Natural killer cell (primary cell): ENCODE measurements around the gene KMT5B. TPM values are rescaled to one million over a fixed set of nuclear protein-coding genes. Genes with fewer than 3 reads are reported as not detected.

Source experiments
- ATAC-seq, 3 donors: fragments of 150-1000 bp in 2 of 3; fragments of 200-7000 bp in 1 of 3; cut with Tn5 transposase; 1 replicate in 1 of 3; 2 replicates in 2 of 3; pipeline ENCODE4 v1.10.0; 2021; ENCODE audit warnings: mild to moderate bottlenecking in 2 of 3, moderate library complexity in 2 of 3
- DNase-seq, 2 donors: peaks; one replicate each; pipeline versions ENCODE4 v3.0.0 to v3.0.0-alpha.2; 2013 to 2021; ENCODE audit warnings: mixed read lengths in 1 of 2
- H3K27ac ChIP-seq: one replicate; pipeline ENCODE4 v1.5.1; 2013; ENCODE audit warnings: mild to moderate bottlenecking, low read length
- H3K27me3 ChIP-seq: one replicate; pipeline ENCODE4 v1.6.1; 2013; ENCODE audit warnings: low read length; ENCODE audit not compliant: control insufficient read depth, insufficient read depth
- H3K36me3 ChIP-seq: one replicate; pipeline ENCODE4 v1.6.1; 2013; ENCODE audit warnings: low read length; ENCODE audit not compliant: control insufficient read depth, insufficient read depth
- H3K4me1 ChIP-seq: one replicate; pipeline ENCODE4 v1.6.1; 2013; ENCODE audit warnings: low read length; ENCODE audit not compliant: control insufficient read depth, insufficient read depth
- H3K4me3 ChIP-seq: one replicate; pipeline ENCODE4 v1.5.1; 2013; ENCODE audit warnings: low read length
- H3K9me3 ChIP-seq: one replicate; pipeline ENCODE4 v1.6.1; 2013; ENCODE audit warnings: low read length; ENCODE audit not compliant: control insufficient read depth, insufficient read depth
- H3K27ac Mint-ChIP-seq, 2 donors: one replicate each; pipeline ENCODE4 v1.8.0; 2022; ENCODE audit warnings: mild to moderate bottlenecking in 2 of 2, mixed read lengths in 2 of 2, moderate library complexity in 1 of 2
- H3K27me3 Mint-ChIP-seq, 2 donors: one replicate each; pipeline ENCODE4 v1.8.0; 2022; ENCODE audit warnings: low read depth in 2 of 2, mixed read lengths in 2 of 2
- H3K36me3 Mint-ChIP-seq: one replicate; pipeline ENCODE4 v1.8.0; 2022; ENCODE audit warnings: mixed read lengths
- H3K4me1 Mint-ChIP-seq, 2 donors: one replicate each; pipeline ENCODE4 v1.8.0; 2022; ENCODE audit warnings: mixed read lengths in 2 of 2
- H3K4me3 Mint-ChIP-seq: one replicate; pipeline ENCODE4 v1.8.0; 2022; ENCODE audit warnings: mild to moderate bottlenecking, moderate library complexity, mixed read lengths
- H3K9me3 Mint-ChIP-seq, 2 donors: one replicate each; pipeline ENCODE4 v1.8.0; 2022; ENCODE audit warnings: mixed read lengths in 2 of 2
- WGBS: methylation state at CpG from one replicate; pipeline ENCODE4 v1.1.7; 2013; ENCODE audit warnings: missing lambda C conversion rate; ENCODE audit not compliant: insufficient coverage; 5-methylcytosine and 5-hydroxymethylcytosine counted together
- intact Hi-C: fragments of 100-400 bp; cut with micrococcal nuclease; formaldehyde crosslinking; loops from one replicate; pipeline ENCODE4 v1.14.2; 2022
- total RNA-seq, 4 donors: library from RNA; stranded (reverse); fragments of 120-200 nt in 1 of 4; gene quantifications; one replicate each; pipeline versions ENCODE4 v1.2.3 to v1.2.4, GENCODE V29; 2013 to 2022
- TF ChIP-seq, protein P1 (sequence below): fragments of 200-600 bp; IDR thresholded peaks from one replicate; pipeline ENCODE4 v1.8.0; 2022; ENCODE audit warnings: antibody characterized with exemption

The KMT5B gene
- total RNA-seq, 3 donors from 2014 or later (not counting 1 experiment from before 2014, with no cell fraction given), result 45.0 to 60.1 (median 55.6) TPM

DNA sequence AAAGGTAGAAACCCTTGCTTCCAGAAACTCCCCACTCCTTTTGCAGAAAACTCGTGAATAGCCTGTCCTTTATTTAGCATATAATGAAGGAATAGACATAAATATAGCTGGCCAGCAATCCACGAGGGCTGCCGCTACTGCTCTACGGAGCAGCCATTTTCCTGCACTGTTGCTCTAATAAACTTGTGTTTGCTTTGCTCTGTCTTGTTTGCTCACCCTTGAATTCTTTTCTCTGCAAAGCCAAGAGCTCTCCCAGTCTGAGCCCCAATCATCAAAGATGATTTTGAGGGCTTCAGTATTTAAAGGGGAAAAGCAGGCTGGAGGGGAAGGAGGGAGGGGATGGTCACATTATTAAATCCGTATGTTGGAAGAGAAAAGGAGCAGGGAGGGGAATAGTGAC lies 75.3 kb downstream of the KMT5B start:
- H3K4me3 ChIP-seq, result no peak overlapping the region
- TF ChIP-seq, protein P1, sequence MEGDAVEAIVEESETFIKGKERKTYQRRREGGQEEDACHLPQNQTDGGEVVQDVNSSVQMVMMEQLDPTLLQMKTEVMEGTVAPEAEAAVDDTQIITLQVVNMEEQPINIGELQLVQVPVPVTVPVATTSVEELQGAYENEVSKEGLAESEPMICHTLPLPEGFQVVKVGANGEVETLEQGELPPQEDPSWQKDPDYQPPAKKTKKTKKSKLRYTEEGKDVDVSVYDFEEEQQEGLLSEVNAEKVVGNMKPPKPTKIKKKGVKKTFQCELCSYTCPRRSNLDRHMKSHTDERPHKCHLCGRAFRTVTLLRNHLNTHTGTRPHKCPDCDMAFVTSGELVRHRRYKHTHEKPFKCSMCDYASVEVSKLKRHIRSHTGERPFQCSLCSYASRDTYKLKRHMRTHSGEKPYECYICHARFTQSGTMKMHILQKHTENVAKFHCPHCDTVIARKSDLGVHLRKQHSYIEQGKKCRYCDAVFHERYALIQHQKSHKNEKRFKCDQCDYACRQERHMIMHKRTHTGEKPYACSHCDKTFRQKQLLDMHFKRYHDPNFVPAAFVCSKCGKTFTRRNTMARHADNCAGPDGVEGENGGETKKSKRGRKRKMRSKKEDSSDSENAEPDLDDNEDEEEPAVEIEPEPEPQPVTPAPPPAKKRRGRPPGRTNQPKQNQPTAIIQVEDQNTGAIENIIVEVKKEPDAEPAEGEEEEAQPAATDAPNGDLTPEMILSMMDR, result no peak
- peaks cover 0 to 8% of the 10 kb centered on the region in 2 donors for H3K4me1 Mint-ChIP-seq
- H3K27ac ChIP-seq, result no peak overlapping the region
- H3K4me1 ChIP-seq, result peaks cover 17% of the 10 kb centered on the region
- H3K4me3 Mint-ChIP-seq, result no peak overlapping the region
- no peaks in the 10 kb centered on the region for H3K9me3 Mint-ChIP-seq
- DNase-seq (no peak), ATAC-seq (no peak)
- H3K27me3 Mint-ChIP-seq, result peaks cover 2 to 6% of the 10 kb centered on the region in 2 donors
- H3K36me3 ChIP-seq, result no peaks in the 10 kb centered on the region
- H3K36me3 Mint-ChIP-seq, result no peaks in the 10 kb centered on the region
- H3K27ac Mint-ChIP-seq, result no peak overlapping the region
- H3K9me3 ChIP-seq, result no peaks in the 10 kb centered on the region
- 99% methylated on average over 5 of the region's 5 CpGs for WGBS
- intact Hi-C loops, result no loop called here
- H3K27me3 ChIP-seq, result no peaks in the 10 kb centered on the region

DNA sequence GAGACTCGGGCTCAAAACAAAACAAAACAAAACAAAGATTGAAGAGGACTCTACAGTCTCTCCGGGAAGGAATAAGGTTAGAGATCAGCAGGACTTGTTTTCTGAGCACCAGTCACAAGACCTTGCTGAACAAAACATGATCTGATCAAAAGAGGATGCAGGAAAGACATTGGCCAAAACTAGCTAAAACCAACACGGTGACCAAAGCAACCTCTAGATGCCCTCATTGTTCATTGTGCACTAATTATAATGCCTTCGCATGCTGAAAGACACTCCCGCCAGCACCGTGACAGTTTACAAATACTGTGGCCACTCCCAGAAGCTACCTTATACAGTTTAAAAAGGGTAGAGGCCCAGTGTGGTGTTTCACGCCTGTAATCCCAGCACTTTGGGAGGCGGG lies 76.2 kb downstream of the KMT5B start:
- no peaks in the 10 kb centered on the region for H3K9me3 ChIP-seq
- Mint-ChIP-seq H3K4me3 (no peak overlapping the region), H3K27me3 (peaks cover 2 to 6% of the 10 kb centered on the region in 2 donors), H3K27ac (no peak overlapping the region), H3K4me1 (no peaks in the 10 kb centered on the region), H3K36me3 (no peaks in the 10 kb centered on the region), H3K9me3 (no peaks in the 10 kb centered on the region)
- WGBS, result 90% methylated on average over 8 of the region's 8 CpGs
- DNase-seq, result no peak
- H3K27ac ChIP-seq, result no peak overlapping the region
- peaks cover 8% of the 10 kb centered on the region for H3K4me1 ChIP-seq
- intact Hi-C loops, result no loop called here
- no peaks in the 10 kb centered on the region for H3K36me3 ChIP-seq
- ATAC-seq, result no peak
- H3K27me3 ChIP-seq, result no peaks in the 10 kb centered on the region
- TF ChIP-seq, protein P1, result no peak
- no peak overlapping the region for H3K4me3 ChIP-seq

DNA sequence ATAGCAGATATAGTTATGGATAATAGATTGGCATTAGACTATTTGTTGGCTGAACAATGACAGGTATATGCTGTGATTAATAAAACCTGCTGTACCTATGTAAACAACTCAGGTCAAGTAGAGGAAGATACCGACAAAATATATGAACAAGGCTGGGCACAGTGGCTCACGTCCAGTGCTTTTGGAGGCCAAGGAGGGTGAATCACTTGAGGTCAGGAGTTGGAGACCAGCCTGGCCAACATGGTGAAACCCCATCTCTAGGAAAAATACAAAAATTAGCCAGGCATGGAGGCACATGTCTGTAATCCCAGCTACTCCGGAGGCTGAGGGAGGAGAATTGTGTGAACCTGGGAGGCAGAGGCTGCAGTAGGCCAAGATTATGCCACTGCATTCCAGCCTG lies 77.9 kb downstream of the KMT5B start:
- no peaks in the 10 kb centered on the region for H3K4me1 Mint-ChIP-seq
- peaks cover 2 to 6% of the 10 kb centered on the region in 2 donors for H3K27me3 Mint-ChIP-seq
- WGBS, result 87% methylated on average over 3 of the region's 3 CpGs
- H3K27ac Mint-ChIP-seq, result no peak overlapping the region
- Histone ChIP-seq H3K27me3 (no peaks in the 10 kb centered on the region), H3K4me3 (no peak overlapping the region), H3K9me3 (no peaks in the 10 kb centered on the region), H3K36me3 (no peaks in the 10 kb centered on the region), H3K4me1 (no peaks in the 10 kb centered on the region), H3K27ac (no peak overlapping the region)
- intact Hi-C loops, result no loop called here
- TF ChIP-seq, protein P1, result no peak
- H3K36me3 Mint-ChIP-seq, result no peaks in the 10 kb centered on the region
- ATAC-seq (no peak), DNase-seq (no peak)
- no peaks in the 10 kb centered on the region for H3K9me3 Mint-ChIP-seq
- H3K4me3 Mint-ChIP-seq, result no peak overlapping the region

DNA sequence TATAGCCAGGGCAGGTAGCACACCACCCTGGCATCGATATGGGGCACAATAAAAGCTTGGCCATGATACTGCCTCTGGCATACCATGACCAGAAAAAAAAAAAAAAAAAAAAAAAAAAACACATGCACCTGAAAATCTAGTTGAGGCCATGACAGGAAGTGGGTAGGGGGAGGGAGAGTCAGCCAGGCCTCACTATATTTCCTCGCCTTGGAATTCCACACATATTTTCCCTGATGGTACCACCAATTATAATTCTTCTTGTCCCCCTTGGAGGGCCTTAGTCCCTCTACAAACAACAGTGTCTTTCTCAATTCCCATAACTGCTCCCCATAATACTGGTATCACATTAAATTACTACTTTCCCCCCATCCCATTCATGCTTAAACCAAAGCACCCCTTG lies 79.3 kb downstream of the KMT5B start:
- H3K27me3 Mint-ChIP-seq, result peaks cover 14 to 19% of the 10 kb centered on the region in 2 donors
- intact Hi-C loops, result no loop called here
- H3K36me3 ChIP-seq, result no peaks in the 10 kb centered on the region
- no peak overlapping the region for H3K4me3 ChIP-seq
- no peaks in the 10 kb centered on the region for H3K4me1 ChIP-seq
- no peak for DNase-seq
- peaks cover 3% of the 10 kb centered on the region for H3K27me3 ChIP-seq
- H3K36me3 Mint-ChIP-seq, result no peaks in the 10 kb centered on the region
- TF ChIP-seq, protein P1, result no peak
- no peaks in the 10 kb centered on the region for H3K9me3 ChIP-seq
- H3K9me3 Mint-ChIP-seq, result no peaks in the 10 kb centered on the region
- ATAC-seq, result no peak
- H3K4me1 Mint-ChIP-seq, result no peaks in the 10 kb centered on the region
- no peak overlapping the region for H3K4me3 Mint-ChIP-seq
- 88% methylated on average over 2 of the region's 2 CpGs for WGBS
- no peak overlapping the region for H3K27ac ChIP-seq
- H3K27ac Mint-ChIP-seq, result no peak overlapping the region
